Measurements from ENCODE around the gene ZNF69.
A peak's percentile ranks its signal among the peaks of the same experiment; 100 is the strongest.
"Not testable (repeated sequence)": the region's sequence is repeated elsewhere in the genome, so short reads cannot be mapped to it uniquely, and the experiment has no call there.

The ZNF69 gene

GRCh38 chr19:11887611-11888531 lies at the start of gene ZNF69:
ZNF69 (plus strand) TSS chr19:11887782; CDS start chr19:11887924, 142 bp downstream.
- peak; percentile 83 for DNase-seq (ENCODE audit: low spot score)

GRCh38 chr19:11843722-11844121 lies 43.9 kb upstream of the ZNF69 start:
- no peak for DNase-seq (ENCODE audit: low spot score)

GRCh38 chr19:11847615-11848014 lies 40.0 kb upstream of the ZNF69 start:
- DNase-seq (ENCODE audit: low spot score): not testable (repeated sequence)

DNA sequence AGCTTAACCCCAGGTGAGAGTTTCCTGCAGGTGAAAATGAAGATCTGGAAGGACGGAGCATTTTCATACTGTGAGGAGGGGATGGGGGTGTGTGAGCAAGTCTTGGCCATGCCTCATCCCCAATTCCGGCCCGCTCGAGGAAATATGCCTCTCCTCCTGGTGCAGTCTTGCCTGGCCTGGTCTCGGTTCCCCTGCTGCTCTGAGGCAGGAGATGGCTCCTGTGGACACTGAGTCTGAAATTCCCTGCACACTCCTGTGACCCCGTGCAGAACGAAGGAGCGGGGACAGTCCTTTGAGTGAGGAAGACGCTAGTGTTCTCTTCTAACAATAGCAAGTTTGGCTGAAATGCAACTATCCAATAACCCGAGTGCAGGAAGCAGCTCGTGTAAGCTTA lies 39.4 kb upstream of the ZNF69 start:
- no peak for DNase-seq (ENCODE audit: low spot score)

DNA sequence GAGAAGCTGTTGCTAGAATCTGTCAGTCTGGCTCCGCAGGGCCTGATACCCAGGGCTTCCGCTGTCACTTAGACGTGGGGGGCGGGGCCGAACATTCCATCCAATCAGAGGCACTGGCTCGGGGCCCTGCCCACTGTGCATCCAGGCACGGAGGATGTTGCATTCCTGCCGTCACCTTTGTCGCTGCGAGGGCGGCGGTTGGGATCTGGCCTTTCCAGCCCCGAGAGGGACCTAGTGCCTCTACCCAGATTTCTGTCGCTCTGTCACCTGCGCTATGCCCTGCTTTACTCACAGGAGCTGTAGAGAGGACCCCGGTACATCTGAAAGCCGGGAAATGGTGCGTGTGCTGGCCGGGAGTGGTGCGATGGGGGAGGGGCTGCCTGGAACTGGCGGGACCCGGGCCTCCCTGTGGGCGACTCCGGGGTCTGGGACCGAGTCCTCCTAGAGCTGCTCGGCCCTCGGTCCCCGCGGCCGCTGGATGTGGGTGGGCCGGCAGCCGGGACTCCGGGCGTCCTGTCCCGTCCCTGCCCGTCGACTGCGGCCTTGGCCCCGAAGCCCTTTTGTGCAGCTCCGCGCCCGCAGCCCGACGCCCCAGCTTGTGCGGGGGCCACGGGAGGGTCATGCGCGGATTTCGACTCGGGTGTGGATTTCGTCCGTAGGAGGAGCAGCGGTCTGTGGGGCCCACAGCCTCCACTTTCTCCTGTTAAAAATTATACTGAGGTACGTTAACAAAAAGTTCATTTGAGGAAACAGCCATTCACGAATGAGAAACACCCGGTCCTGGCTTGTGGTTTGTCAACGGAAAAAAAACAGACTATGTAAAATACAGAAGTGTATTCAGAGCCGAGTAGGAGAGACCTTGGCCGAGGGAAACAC lies 38.8 kb upstream of the ZNF69 start, which contains the start of gene ZNF439:
TSS of gene ZNF439 (plus strand) at position 133 of the 876 bp plus-strand sequence. CDS start at position 275, 142 bp downstream.
- DNase-seq (ENCODE audit: low spot score): peak; percentile 96

DNA sequence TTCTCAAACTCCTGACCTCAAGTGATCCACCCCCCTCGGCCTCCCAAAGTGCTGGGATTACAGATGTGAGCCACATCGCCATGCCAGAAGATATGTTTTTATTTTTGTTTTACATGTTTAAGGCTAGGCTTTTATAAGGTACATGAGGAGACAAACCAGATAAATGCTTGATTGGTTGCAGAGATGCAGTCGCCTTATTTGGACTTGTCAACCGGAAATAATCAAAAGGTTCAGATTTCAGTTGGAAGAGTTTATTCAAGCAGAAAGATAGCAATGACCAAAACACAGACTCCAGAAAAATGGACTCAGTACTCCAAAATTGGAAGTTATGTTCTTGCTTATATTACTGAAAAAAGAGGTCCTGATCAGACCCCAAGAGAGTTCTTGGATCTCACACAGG lies 37.3 kb upstream of the ZNF69 start:
- not testable (repeated sequence) for DNase-seq (ENCODE audit: low spot score)

DNA sequence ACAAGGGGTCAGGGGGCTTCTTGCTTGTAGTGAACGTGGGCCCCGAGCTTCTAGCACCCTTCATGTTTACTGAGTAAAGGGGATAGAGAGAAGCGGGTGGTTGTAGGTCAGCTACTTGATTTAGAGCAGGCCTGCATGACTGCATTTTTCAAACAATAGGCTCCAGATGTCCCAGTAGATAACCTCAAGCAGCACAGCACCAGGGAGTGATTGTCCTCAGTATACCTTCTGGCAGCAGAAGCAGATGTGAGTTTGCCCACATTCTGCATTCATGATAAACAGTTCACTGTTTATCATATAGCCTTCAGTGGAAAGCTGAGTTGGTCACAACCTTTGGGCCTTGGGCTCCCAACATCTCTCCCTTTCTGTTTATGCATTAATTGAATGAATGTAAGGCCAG lies 34.2 kb upstream of the ZNF69 start:
- no peak for DNase-seq (ENCODE audit: low spot score)

GRCh38 chr19:11856596-11857250 lies 30.9 kb upstream of the ZNF69 start:
- no peak for DNase-seq (ENCODE audit: low spot score)

- DNase-seq (ENCODE audit: low spot score): no peak
Observed at GRCh38 chr19:11860721-11861120, 26.9 kb upstream of the ZNF69 start.

GRCh38 chr19:11861301-11861700 lies 26.3 kb upstream of the ZNF69 start:
- no peak for DNase-seq (ENCODE audit: low spot score)

DNA sequence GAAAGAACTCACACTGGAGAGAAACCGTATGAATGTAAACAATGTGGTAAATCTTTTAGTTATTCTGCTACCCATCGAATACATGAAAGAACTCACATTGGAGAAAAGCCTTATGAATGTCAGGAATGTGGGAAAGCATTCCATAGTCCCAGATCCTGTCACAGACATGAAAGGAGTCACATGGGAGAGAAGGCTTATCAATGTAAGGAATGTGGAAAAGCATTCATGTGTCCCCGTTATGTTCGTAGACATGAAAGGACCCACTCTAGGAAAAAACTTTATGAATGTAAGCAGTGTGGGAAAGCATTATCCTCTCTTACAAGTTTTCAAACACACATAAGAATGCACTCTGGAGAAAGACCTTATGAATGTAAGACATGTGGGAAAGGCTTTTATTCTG lies 19.8 kb upstream of the ZNF69 start:
- DNase-seq (ENCODE audit: low spot score): not testable (repeated sequence)

DNA sequence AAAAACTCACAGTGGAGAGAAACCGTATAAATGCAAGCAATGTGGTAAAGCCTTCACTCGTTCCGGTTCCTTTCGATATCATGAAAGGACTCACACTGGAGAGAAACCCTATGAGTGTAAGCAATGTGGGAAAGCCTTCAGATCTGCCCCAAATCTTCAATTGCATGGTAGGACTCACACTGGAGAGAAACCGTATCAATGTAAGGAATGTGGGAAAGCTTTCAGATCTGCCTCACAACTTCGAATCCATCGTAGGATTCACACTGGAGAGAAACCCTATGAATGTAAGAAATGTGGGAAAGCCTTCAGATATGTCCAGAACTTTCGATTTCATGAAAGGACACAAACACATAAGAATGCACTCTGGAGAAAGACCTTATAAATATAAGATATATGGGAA lies 19.4 kb upstream of the ZNF69 start:
- no peak for DNase-seq (ENCODE audit: low spot score)

- no peak for DNase-seq (ENCODE audit: low spot score)
Observed at GRCh38 chr19:11872624-11873023, 15.0 kb upstream of the ZNF69 start.

DNA sequence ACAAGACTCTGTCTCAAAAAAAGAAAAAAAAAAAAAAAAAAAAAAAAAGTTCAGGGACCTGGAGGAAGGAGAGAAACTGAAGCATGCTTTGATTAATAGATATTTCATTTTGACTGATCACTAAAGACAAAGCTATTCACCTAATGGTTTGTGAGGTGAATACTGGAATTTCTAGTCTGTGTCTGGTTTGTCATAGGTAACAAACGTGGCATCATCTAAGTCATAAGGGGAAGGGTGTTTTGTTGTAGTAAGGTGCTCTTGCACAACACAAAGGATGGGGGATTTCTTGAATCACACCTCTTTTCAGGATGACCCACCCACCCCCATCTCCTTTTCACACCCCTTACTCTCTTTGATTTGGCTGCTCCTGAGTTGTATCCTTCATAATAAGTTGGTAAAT lies 13.8 kb upstream of the ZNF69 start:
- DNase-seq (ENCODE audit: low spot score): no peak

GRCh38 chr19:11879687-11880266 lies 7.8 kb upstream of the ZNF69 start:
- DNase-seq (ENCODE audit: low spot score): peak; percentile 12

GRCh38 chr19:11880598-11880997 lies 7.0 kb upstream of the ZNF69 start:
- DNase-seq (ENCODE audit: low spot score): no peak

DNA sequence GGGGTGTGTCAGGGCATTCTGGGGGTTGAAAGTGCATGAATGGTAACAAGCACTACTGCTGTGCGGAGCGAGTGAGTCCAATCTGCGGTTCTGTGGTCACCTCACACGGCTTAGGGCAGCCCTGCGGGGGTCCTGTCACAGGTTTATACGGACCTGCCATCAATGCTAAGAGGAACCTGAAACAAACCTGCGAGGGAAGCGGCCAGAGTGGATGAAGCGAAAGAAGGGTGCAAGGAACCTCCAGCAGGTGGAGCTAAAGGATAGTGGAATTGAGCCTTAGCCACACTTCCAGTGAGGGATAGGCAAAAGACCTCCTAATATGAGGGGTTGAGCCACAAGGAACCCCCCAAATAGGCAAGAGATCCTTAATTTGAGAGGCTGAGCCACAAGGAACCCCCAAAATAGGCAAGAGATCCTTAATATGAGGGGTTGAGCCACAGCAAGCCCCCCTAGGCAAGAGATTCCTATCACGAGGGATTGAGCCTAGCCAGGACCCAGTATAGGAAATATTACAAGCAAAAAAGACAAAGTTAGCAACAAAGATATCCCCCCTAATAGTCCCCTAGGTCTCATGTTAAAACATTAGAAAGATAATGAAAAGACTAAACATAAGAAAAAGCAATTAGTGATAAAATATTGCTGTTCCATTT lies 6.3 kb upstream of the ZNF69 start:
- peak; percentile 74 for DNase-seq (ENCODE audit: low spot score)

- no peak for DNase-seq (ENCODE audit: low spot score)
Observed at GRCh38 chr19:11882606-11883005, 5.0 kb upstream of the ZNF69 start.

- DNase-seq (ENCODE audit: low spot score): no peak
Observed at GRCh38 chr19:11887234-11887610, 360 bp upstream of the ZNF69 start.

- not testable (repeated sequence) for DNase-seq (ENCODE audit: low spot score)
Observed at GRCh38 chr19:11889901-11890300, 2.3 kb downstream of the ZNF69 start.

- no peak for DNase-seq (ENCODE audit: low spot score)
Observed at GRCh38 chr19:11890634-11891033, 3.1 kb downstream of the ZNF69 start.

Measured in germinal center (tissue), 1 donor.